GM11168 (cell line): ENCODE data around the gene ELMO3.

Experiments used
- in situ Hi-C: fragments of 300-500 bp; cut with MboI; formaldehyde crosslinking; loops from one replicate; pipeline ENCODE4 v1.12.0; 2022; ENCODE audit warnings: low sequenced_read_pairs; ENCODE audit not compliant: unreplicated experiment

Gene ELMO3

GRCh38 chr16:67199011-67199807 lies at the start of gene ELMO3:
TSS of gene ELMO3 (plus strand) at chr16:67199131. CDS start at chr16:67199327, 196 bp downstream.
- in situ Hi-C loops: no loop called here

- in situ Hi-C loops: loop anchor here (10.0 kb wide), 1 partner anchor 175 kb away; no protein-coding TSS in a partner anchor
Measured at GRCh38 chr16:67149276-67150046, 49.5 kb upstream of the ELMO3 start.

DNA sequence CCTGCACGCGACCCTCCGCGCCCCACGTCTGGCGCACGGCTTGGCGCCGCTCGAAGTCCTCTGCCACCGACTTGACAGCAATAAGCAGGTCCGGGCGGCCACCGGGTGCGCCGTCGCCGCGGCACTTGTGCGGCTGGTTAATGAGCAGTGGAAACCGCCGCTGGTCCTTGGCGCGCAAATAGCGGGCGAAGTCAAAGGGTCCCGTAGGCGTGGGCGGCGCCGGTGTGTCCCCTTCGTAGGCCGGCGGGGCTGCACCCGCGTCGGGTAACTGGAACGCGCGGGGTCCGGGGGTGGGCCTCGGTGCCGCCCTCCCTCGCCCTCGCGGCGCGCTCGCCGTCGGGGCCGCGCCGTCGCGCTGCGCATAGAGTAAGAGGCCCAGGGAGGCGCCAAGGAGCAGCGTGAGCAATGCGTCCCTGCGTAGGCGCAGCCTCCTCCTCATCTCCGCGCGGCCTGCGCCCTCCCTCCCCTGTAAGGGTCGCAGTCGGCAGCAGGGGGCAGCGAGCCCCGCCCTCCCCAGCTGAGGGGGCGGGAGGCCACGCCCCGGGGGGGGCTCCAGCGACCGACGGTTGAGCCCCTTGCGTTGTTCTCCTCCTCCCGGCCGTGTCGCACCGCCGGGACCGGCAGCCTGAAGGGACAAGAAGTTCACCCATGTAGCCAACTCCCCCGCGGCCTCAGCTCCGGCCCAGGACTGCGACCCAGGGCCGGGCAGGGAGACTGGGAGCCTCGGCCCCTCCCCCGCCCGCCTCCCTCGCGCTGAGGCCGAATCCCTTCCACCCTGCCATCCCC lies 48.7 kb upstream of the ELMO3 start:
- in situ Hi-C loops: loop anchor here (10.0 kb wide), 1 partner anchor 175 kb away; no protein-coding TSS in a partner anchor

GRCh38 chr16:67150833-67151396 lies 48.0 kb upstream of the ELMO3 start, which contains the start of gene B3GNT9:
TSS of gene B3GNT9 (minus strand) at chr16:67150998. CDS start at chr16:67150485, 513 bp downstream.
- in situ Hi-C loops: loop anchor here (10.0 kb wide), 1 partner anchor 176 kb away; no protein-coding TSS in a partner anchor

- in situ Hi-C loops: loop anchor here (10.0 kb wide), 1 partner anchor 177 kb away; no protein-coding TSS in a partner anchor
Measured at GRCh38 chr16:67151431-67152097, 47.4 kb upstream of the ELMO3 start.

- in situ Hi-C loops: loop anchor here (5.0 to 10.0 kb wide), 2 partner anchors 142 to 180 kb away; no protein-coding TSS in a partner anchor
Measured at GRCh38 chr16:67154578-67155294, 44.2 kb upstream of the ELMO3 start.

DNA sequence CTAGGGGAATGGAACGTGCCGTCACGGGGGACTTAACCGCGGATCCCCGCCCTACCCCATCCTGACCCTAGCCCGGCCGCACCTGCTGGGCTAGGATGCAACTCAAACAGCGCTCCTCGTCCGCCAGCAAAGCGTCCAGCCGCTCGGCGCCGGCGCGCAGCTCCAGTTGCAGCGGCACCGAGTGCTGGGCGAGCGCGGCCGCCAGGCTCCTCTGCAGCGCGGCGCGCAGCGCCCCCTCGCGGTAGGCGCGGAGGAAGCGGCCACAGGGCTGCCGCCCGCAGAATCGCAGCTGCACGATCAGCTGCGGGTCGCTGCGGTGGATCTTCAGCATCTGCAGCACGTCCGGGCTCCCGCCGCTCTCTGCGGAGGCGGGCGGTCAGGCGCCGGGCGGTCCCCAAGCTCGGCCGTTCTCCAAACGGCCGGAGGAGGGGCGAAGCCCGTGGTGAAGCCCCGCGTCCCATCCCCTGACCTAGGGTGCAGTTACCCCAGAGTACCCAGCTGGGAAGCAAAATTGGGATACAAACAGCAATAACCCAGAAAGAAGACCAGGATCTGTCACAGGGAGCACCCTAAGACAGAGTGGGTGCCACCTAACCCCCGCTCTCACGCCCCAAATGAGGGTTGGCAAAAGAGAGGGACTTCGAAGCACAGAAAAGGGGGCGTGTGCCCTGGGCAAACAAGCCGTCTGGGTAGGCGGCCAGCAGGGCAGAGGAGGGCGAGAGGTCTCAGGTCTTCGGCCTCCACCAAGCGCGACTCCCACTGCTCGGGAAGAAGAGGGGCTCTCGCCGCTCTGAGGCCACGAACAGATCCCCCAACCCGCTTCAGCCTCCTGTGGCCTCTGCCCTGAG lies 43.4 kb upstream of the ELMO3 start:
- in situ Hi-C loops: loop anchor here (5.0 to 10.0 kb wide), 2 partner anchors 143 to 181 kb away; no protein-coding TSS in a partner anchor

DNA sequence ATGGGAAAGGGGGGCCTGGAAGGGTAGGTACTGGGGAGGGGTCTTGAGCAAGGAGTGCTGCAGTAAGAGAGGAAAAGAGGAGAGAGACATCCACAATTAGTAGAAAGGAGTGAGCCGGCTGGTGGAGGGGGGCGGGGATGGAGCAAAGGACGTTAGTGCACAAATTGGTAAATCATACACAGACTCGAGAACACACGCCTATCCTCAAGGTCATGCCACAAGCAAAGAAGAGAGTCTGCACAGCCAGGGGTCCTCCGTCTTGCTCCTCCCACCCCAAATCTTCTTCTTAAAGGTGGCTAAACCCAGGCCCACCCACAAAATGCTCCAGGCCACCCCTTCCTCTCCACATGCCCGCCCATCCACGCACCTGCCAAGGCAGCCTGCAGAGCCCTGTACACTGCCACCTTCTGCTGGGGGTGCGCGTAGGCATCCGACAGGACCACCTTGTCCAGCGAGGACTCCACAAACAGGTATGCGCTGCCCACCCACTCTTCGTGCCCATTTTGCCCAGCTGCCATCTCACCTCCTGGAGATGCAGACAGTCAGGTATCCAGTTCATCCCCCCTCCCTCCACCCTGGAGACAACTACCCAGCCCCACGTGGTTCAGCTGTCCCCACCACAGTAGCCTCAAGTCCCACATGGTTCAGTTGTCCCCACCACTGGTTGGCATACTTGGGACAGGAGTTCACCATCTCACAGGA lies 42.6 kb upstream of the ELMO3 start:
- in situ Hi-C loops: loop anchor here (5.0 to 10.0 kb wide), 2 partner anchors 144 to 181 kb away; no protein-coding TSS in a partner anchor

- in situ Hi-C loops: loop anchor here (5.0 to 10.0 kb wide), 2 partner anchors 145 to 182 kb away; no protein-coding TSS in a partner anchor
Measured at GRCh38 chr16:67157106-67157748, 41.7 kb upstream of the ELMO3 start.

- in situ Hi-C loops: loop anchor here (5.0 to 10.0 kb wide), 2 partner anchors 146 to 183 kb away; no protein-coding TSS in a partner anchor
Measured at GRCh38 chr16:67157892-67158635, 40.9 kb upstream of the ELMO3 start.

DNA sequence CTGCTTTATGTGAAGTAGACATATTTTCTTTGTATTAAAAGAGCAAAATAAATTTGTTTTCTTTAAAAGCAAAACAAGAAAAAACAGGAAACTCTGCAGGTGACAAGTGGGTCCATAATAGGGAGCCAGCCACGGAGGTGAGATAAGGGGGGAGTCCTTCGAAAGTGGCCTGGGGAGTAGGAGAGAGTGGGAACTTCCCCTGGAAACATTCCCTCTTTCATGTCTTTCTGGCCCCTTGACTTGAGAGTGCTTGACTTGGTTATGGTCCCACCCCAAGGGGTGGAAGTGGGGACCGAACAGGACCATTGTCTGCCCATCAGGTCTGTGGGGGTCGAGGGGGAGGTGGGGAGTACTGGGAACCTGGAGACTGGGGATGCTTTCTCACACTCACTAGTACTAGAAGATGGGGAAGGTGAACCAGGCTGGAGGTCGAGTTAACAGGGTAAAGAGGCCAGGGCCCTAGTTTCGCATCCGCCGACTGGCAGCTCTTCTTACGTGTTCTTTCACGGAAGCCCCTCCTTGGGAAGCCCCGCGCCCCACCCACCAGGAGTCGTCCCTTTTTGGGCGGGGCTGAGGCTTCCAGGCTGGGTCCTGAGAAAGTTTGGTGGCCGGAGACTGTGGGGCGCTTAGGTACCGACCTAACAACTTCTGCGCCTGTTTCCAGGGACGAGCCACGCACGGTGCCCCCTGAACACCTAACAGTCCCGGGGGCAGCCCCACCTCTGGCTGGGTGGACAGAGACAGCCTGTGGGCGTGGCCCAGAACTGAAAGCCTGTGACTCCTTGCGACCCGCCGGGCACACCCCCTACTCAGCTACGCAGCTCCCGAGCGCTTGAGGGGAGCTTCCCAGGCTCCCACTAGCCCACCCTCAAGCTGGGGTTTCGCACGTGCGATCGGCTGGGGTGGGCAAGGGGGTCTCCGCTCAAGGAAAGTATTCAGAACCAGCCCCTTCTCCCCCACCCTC lies 40.0 kb upstream of the ELMO3 start:
- in situ Hi-C loops: loop anchor here (5.0 to 10.0 kb wide), 2 partner anchors 147 to 184 kb away; no protein-coding TSS in a partner anchor

- in situ Hi-C loops: no loop called here
Measured at GRCh38 chr16:67161595-67162058, 37.3 kb upstream of the ELMO3 start.

GRCh38 chr16:67162506-67163163 lies 36.3 kb upstream of the ELMO3 start:
- in situ Hi-C loops: no loop called here
